GM19023 (cell line): ENCODE data around the gene BUB1.
"Not testable (repeated sequence)": the region's sequence is repeated elsewhere in the genome, so short reads cannot be mapped to it uniquely, and the experiment has no call there.

Experiments used
- ATAC-seq: cut with Tn5 transposase; IDR thresholded peaks from one replicate; pipeline ENCODE4 v1.9.1; 2021; ENCODE audit warnings: mild to moderate bottlenecking, moderate library complexity; ENCODE audit not compliant: unreplicated experiment

Gene BUB1

GRCh38 chr2:110660558-110660957, 17.3 kb downstream of the BUB1 start:
- ATAC-seq, result no peak

GRCh38 chr2:110659248-110659647, 18.6 kb downstream of the BUB1 start:
- no peak for ATAC-seq

- no peak for ATAC-seq
Measured at GRCh38 chr2:110657724-110658305, 20.0 kb downstream of the BUB1 start.

GRCh38 chr2:110655701-110656100, 22.2 kb downstream of the BUB1 start:
- no peak for ATAC-seq

- ATAC-seq, result no peak
Measured at GRCh38 chr2:110653861-110654260, 24.0 kb downstream of the BUB1 start.

- no peak for ATAC-seq
Measured at GRCh38 chr2:110650346-110650745, 27.5 kb downstream of the BUB1 start.

GRCh38 chr2:110647777-110648176, 30.1 kb downstream of the BUB1 start:
- no peak for ATAC-seq

- ATAC-seq, result no peak
Measured at GRCh38 chr2:110645616-110646015, 32.2 kb downstream of the BUB1 start.

GRCh38 chr2:110644357-110644756, 33.5 kb downstream of the BUB1 start:
- ATAC-seq, result no peak

- no peak for ATAC-seq
Measured at GRCh38 chr2:110642360-110642759, 35.5 kb downstream of the BUB1 start.

GRCh38 chr2:110639972-110640371, 37.9 kb downstream of the BUB1 start:
- no peak for ATAC-seq

GRCh38 chr2:110638952-110639695, 38.7 kb downstream of the BUB1 start:
- no peak for ATAC-seq

GRCh38 chr2:110638004-110638403, 39.9 kb downstream of the BUB1 start:
- ATAC-seq, result no peak

GRCh38 chr2:110637093-110637492, 40.8 kb downstream of the BUB1 start:
- no peak for ATAC-seq

GRCh38 chr2:110635949-110636628, 41.8 kb downstream of the BUB1 start:
- not testable (repeated sequence) for ATAC-seq

- ATAC-seq, result not testable (repeated sequence)
Measured at GRCh38 chr2:110627348-110627747, 50.5 kb downstream of the BUB1 start.

GRCh38 chr2:110619326-110619939, 58.4 kb downstream of the BUB1 start:
- ATAC-seq, result not testable (repeated sequence)

GRCh38 chr2:110613927-110614326, 63.9 kb downstream of the BUB1 start:
- not testable (repeated sequence) for ATAC-seq

GRCh38 chr2:110610613-110611250, 67.1 kb downstream of the BUB1 start:
- ATAC-seq, result not testable (repeated sequence)

- not testable (repeated sequence) for ATAC-seq
Measured at GRCh38 chr2:110609843-110610612, 67.8 kb downstream of the BUB1 start.
